ENCODE data around the gene SMYD1. TPM values are rescaled to one million over a fixed set of nuclear protein-coding genes. Genes with fewer than 3 reads are reported as not detected.
"Not testable (repeated sequence)": the region's sequence is repeated elsewhere in the genome, so short reads cannot be mapped to it uniquely, and the experiment has no call there.

The SMYD1 gene
- 492 TPM for total RNA-seq
- long read RNA-seq, full-length matches to known transcripts = 182 of 253 reads
- long read RNA-seq, partial matches to known transcripts = 60 of 253 reads
- long read RNA-seq, other reads (novel, unspliced or antisense) = 11 of 253 reads

- ATAC-seq (peak; percentile 87), DNase-seq (peak; percentile 48)
- intact Hi-C loops (cut with micrococcal nuclease) = no loop called here
Observed at GRCh38 chr2:88067598-88067997, at the start of gene SMYD1. Gene SMYD1, plus strand, starts transcription at chr2:88067825. Its CDS starts 40 bp downstream, at chr2:88067865.

- intact Hi-C loops (cut with micrococcal nuclease); ATAC-seq; DNase-seq: not testable (repeated sequence)
Observed at GRCh38 chr2:88018077-88018805, 49.4 kb upstream of the SMYD1 start.

GRCh38 chr2:88018909-88019308 is 48.7 kb upstream of the SMYD1 start:
- intact Hi-C loops (cut with micrococcal nuclease) = no loop called here
- no peak for DNase-seq
- no peak for ATAC-seq

- no peak for ATAC-seq
- DNase-seq = no peak
- intact Hi-C loops (cut with micrococcal nuclease) = no loop called here
Observed at GRCh38 chr2:88019985-88020384, 47.6 kb upstream of the SMYD1 start.

- ATAC-seq (no peak), DNase-seq (no peak)
- intact Hi-C loops (cut with micrococcal nuclease) = no loop called here
Observed at GRCh38 chr2:88022669-88022921, 45.0 kb upstream of the SMYD1 start.

GRCh38 chr2:88024509-88024908 is 43.1 kb upstream of the SMYD1 start:
- intact Hi-C loops (cut with micrococcal nuclease) = no loop called here
- no peak for DNase-seq
- no peak for ATAC-seq

GRCh38 chr2:88027697-88028389 is 39.8 kb upstream of the SMYD1 start:
- intact Hi-C loops (cut with micrococcal nuclease) = no loop called here
- no peak for DNase-seq
- ATAC-seq = no peak

- intact Hi-C loops (cut with micrococcal nuclease) = no loop called here
- ATAC-seq = no peak
- DNase-seq = no peak
Observed at GRCh38 chr2:88028931-88029330, 38.7 kb upstream of the SMYD1 start.

- ATAC-seq (no peak), DNase-seq (no peak)
- intact Hi-C loops (cut with micrococcal nuclease) = no loop called here
Observed at GRCh38 chr2:88032070-88032702, 35.4 kb upstream of the SMYD1 start.

- DNase-seq (no peak), ATAC-seq (no peak)
- intact Hi-C loops (cut with micrococcal nuclease) = no loop called here
Observed at GRCh38 chr2:88036182-88036581, 31.4 kb upstream of the SMYD1 start.

- no peak for ATAC-seq
- intact Hi-C loops (cut with micrococcal nuclease) = no loop called here
- DNase-seq = no peak
Observed at GRCh38 chr2:88036606-88037005, 31.0 kb upstream of the SMYD1 start.

- intact Hi-C loops (cut with micrococcal nuclease) = no loop called here
- no peak for ATAC-seq
- DNase-seq = no peak
Observed at GRCh38 chr2:88038263-88039105, 29.1 kb upstream of the SMYD1 start.

- intact Hi-C loops (cut with micrococcal nuclease) = no loop called here
- ATAC-seq (no peak), DNase-seq (no peak)
Observed at GRCh38 chr2:88042476-88042875, 25.1 kb upstream of the SMYD1 start.

GRCh38 chr2:88045561-88045960 is 22.1 kb upstream of the SMYD1 start:
- DNase-seq; ATAC-seq; intact Hi-C loops (cut with micrococcal nuclease): not testable (repeated sequence)

GRCh38 chr2:88048541-88048940 is 19.1 kb upstream of the SMYD1 start:
- DNase-seq (no peak), ATAC-seq (no peak)
- intact Hi-C loops (cut with micrococcal nuclease) = no loop called here

GRCh38 chr2:88049622-88050021 is 18.0 kb upstream of the SMYD1 start:
- no peak for DNase-seq
- ATAC-seq = no peak
- intact Hi-C loops (cut with micrococcal nuclease) = no loop called here

GRCh38 chr2:88051792-88052191 is 15.8 kb upstream of the SMYD1 start:
- ATAC-seq = no peak
- intact Hi-C loops (cut with micrococcal nuclease) = no loop called here
- no peak for DNase-seq

- no peak for ATAC-seq
- intact Hi-C loops (cut with micrococcal nuclease) = no loop called here
- DNase-seq = no peak
Observed at GRCh38 chr2:88053296-88053695, 14.3 kb upstream of the SMYD1 start.

GRCh38 chr2:88053934-88054781 is 13.5 kb upstream of the SMYD1 start:
- intact Hi-C loops (cut with micrococcal nuclease) = no loop called here
- ATAC-seq (no peak), DNase-seq (no peak)
